Measurements from ENCODE around the gene TUB. TPM values are rescaled to one million over a fixed set of nuclear protein-coding genes. Genes with fewer than 3 reads are reported as not detected.

The TUB gene
- polyA plus RNA-seq, 1 experiment, result 11.8 TPM

- TF ChIP-seq, protein P1, sequence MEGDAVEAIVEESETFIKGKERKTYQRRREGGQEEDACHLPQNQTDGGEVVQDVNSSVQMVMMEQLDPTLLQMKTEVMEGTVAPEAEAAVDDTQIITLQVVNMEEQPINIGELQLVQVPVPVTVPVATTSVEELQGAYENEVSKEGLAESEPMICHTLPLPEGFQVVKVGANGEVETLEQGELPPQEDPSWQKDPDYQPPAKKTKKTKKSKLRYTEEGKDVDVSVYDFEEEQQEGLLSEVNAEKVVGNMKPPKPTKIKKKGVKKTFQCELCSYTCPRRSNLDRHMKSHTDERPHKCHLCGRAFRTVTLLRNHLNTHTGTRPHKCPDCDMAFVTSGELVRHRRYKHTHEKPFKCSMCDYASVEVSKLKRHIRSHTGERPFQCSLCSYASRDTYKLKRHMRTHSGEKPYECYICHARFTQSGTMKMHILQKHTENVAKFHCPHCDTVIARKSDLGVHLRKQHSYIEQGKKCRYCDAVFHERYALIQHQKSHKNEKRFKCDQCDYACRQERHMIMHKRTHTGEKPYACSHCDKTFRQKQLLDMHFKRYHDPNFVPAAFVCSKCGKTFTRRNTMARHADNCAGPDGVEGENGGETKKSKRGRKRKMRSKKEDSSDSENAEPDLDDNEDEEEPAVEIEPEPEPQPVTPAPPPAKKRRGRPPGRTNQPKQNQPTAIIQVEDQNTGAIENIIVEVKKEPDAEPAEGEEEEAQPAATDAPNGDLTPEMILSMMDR (IDR thresholded peaks at IDR 0.05; ENCODE audit: insufficient read depth, low read depth, low read length), result no peak
- POLR2A ChIA-PET, result no interaction called here
- no peaks in the 10 kb centered on the region for H3K36me3 ChIP-seq (ENCODE audit: control insufficient read depth, insufficient read depth, low read length)
- CTCF ChIA-PET, result interaction anchor here (0.6 to 3.6 kb wide), 6 partner anchors 9 to 60 kb away, joined by 3 to 21 read pairs (median 6); no protein-coding TSS in a partner anchor
- H3K4me3 ChIP-seq (ENCODE audit: low read depth, low read length), result no peak overlapping the region
- no peaks in the 10 kb centered on the region for H3K27me3 ChIP-seq (ENCODE audit: control insufficient read depth, insufficient read depth, low read length)
- DNase-seq (ENCODE audit: low read depth), result no peak
Measured at GRCh38 chr11:8066036-8066910, 14.7 kb upstream of the TUB start.

DNA sequence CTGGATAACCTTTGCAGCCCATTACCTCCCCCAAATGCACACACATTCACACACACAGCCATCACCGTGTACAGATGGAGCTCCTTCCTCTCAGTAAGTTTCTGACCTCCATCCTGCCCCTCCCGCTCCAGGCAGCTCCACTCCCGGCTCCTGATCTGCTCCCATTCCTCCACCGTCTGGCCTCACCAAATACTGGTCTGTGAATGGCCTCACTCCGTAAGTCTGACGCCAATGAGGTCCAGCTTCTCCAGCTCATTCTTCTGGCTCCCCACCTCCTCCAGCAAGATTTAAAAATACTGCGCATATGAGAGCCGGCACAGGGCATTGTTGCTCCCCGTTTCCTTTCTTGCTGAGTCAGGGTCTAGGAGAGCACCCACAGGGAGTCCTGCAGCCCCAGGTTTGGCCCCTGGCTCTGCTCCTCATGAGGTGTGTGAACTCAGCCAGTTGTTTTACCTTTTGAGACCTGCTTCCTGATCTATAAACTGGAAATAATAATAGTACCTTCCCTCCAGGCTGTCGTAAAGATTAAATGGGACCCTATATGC lies 14.0 kb upstream of the TUB start:
- DNase-seq (ENCODE audit: low read depth), result no peak
- Histone ChIP-seq H3K4me3 (ENCODE audit: low read depth, low read length) (no peak overlapping the region), H3K36me3 (ENCODE audit: control insufficient read depth, insufficient read depth, low read length) (no peaks in the 10 kb centered on the region), H3K27me3 (ENCODE audit: control insufficient read depth, insufficient read depth, low read length) (no peaks in the 10 kb centered on the region)
- TF ChIP-seq, protein P1 (IDR thresholded peaks at IDR 0.05; ENCODE audit: insufficient read depth, low read depth, low read length), result no peak
- POLR2A ChIA-PET, result no interaction called here
- CTCF ChIA-PET, result interaction anchor here (0.9 to 3.6 kb wide), 7 partner anchors 10 to 60 kb away, joined by 3 to 21 read pairs (median 5); no protein-coding TSS in a partner anchor

GRCh38 chr11:8067567-8067928 lies 13.5 kb upstream of the TUB start:
- no peaks in the 10 kb centered on the region for H3K36me3 ChIP-seq (ENCODE audit: control insufficient read depth, insufficient read depth, low read length)
- H3K4me3 ChIP-seq (ENCODE audit: low read depth, low read length), result no peak overlapping the region
- POLR2A ChIA-PET, result no interaction called here
- CTCF ChIA-PET, result interaction anchor here (0.9 to 3.6 kb wide), 6 partner anchors 12 to 61 kb away, joined by 3 to 21 read pairs (median 6); no protein-coding TSS in a partner anchor
- TF ChIP-seq, protein P1 (IDR thresholded peaks at IDR 0.05; ENCODE audit: insufficient read depth, low read depth, low read length), result no peak
- DNase-seq (ENCODE audit: low read depth), result no peak
- H3K27me3 ChIP-seq (ENCODE audit: control insufficient read depth, insufficient read depth, low read length), result no peaks in the 10 kb centered on the region

DNA sequence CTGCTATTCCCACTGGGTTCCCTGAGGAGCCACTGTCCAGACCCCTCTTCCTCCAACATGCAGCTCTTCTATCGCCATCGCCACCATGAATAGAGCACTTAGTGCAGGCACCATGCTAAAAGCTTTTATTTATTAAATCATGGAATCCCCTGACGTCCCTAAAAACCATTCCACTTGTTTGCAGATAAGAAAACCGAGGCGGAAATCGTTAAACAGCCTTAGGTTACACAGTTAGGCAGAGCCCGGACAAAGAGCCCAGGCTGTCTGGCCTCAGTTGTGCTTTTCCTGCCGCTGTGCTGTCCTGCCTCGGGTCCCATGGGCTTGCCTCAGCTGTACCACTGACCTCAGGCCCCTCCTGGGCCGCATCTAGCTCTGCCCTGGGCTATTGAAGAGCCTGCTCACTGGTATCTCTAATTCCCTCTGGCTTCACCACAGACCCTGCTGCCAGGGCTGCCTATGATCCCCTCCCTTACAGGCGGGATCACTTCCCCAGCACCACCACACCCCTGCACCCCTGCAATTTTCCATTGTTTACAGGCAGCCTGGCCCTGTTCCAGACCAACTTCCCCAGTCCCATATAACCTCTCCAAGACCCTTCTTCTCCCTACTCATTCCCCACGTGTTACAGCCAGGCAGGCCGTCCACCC lies 13.0 kb upstream of the TUB start:
- TF ChIP-seq, protein P1 (IDR thresholded peaks at IDR 0.05; ENCODE audit: insufficient read depth, low read depth, low read length), result no peak
- ChIA-PET POLR2A (no interaction called here), CTCF (interaction anchor here (0.9 to 3.6 kb wide), 5 partner anchors 12 to 62 kb away, joined by 3 to 21 read pairs (median 5); no protein-coding TSS in a partner anchor)
- no peaks in the 10 kb centered on the region for H3K36me3 ChIP-seq (ENCODE audit: control insufficient read depth, insufficient read depth, low read length)
- no peak for DNase-seq (ENCODE audit: low read depth)
- H3K27me3 ChIP-seq (ENCODE audit: control insufficient read depth, insufficient read depth, low read length), result no peaks in the 10 kb centered on the region
- H3K4me3 ChIP-seq (ENCODE audit: low read depth, low read length), result no peak overlapping the region

All from BJ (cell line).